Anterior cingulate cortex (tissue), 58 donors: ENCODE results near the gene CDC37.
"Not testable (repeated sequence)": the region's sequence is repeated elsewhere in the genome, so short reads cannot be mapped to it uniquely, and the experiment has no call there.

ENCODE experiments used
- DNase-seq, 58 donors: peaks; one replicate each; lab custom pipeline; 2025; lab: John Stamatoyannopoulos, UW

Gene CDC37

DNA sequence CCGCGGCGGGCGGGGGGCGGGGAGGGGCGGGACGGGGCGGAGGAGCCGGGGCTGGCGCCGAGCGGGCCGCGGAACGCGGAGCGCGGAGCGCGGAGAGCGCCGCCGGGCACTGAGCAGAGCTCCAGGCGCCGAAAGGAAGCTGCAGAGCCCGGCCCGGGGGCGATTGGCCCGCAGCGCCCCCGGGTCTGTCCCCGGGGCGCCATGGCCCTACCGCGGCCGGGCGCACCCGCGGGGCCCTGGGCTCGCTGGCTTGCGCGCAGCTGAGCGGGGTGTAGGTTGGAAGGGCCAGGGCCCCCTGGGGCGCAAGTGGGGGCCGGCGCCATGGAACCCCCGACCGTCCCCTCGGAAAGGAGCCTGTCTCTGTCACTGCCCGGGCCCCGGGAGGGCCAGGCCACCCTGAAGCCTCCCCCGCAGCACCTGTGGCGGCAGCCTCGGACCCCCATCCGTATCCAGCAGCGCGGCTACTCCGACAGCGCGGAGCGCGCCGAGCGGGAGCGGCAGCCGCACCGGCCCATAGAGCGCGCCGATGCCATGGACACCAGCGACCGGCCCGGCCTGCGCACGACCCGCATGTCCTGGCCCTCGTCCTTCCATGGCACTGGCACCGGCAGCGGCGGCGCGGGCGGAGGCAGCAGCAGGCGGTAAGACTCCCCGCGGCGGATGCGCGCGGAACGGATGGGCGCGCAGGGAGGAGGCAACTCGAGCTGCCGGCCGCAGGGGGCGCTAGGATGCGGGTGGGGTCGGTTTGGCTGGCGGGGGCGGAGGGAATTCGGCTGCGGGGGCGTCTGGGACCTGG, 17.3 kb upstream of the CDC37 start, which contains the start of gene PDE4A:
TSS of gene PDE4A (plus strand) at position 95 of the 796 bp plus-strand sequence. CDS start at position 322, 227 bp downstream.
- DNase-seq, result peak in 7 of 58 donors; percentile 8 to 50 (median 30)

- DNase-seq, result peak in 39 of 58 donors; percentile 10 to 80 (median 57)
These were observed 16.5 kb upstream of the CDC37 start for GRCh38 chr19:10419646-10420443.

- DNase-seq, result peak in 17 of 58 donors; percentile 11 to 64 (median 44)
These were observed 15.9 kb upstream of the CDC37 start for GRCh38 chr19:10419200-10419645.

DNA sequence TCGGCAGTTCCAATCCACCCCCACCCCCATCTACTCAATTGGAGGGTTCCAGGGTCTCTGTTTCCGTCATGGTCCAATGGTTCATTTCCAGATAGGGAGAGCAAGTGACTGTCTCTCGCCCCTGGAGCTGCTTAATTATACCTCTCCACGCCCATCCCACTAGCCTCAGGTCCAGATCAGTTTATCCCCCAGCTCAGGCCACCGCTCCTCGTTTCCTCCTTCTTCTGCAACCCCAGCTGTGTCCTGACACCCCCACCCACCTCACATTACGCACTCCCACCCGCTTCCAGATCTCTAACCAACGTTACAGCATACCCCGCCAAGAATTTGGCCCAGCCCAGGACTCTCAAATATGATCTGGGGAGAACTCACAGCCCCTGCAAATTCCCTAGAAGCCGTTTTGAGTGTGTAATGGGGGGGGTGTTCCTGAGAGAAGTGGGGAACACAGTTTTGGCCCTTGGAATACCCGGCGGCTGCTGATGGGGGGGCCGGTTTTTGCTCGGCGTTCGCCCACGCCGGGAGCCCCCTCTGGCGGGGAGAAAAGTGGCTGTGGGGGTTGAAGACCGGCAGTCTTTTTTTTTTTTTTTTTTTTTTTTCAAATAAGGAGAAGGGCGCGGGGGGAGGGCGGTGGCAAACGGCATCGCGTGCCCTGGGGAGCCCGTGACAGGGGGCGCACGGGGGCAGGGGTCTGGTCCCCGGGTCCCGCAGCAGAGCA, 15.3 kb upstream of the CDC37 start:
- DNase-seq, result peak in 2 of 58 donors; percentile 19 to 41

GRCh38 chr19:10418235-10418484, 14.8 kb upstream of the CDC37 start:
- peak in 1 of 58 donors; percentile 32 for DNase-seq

DNA sequence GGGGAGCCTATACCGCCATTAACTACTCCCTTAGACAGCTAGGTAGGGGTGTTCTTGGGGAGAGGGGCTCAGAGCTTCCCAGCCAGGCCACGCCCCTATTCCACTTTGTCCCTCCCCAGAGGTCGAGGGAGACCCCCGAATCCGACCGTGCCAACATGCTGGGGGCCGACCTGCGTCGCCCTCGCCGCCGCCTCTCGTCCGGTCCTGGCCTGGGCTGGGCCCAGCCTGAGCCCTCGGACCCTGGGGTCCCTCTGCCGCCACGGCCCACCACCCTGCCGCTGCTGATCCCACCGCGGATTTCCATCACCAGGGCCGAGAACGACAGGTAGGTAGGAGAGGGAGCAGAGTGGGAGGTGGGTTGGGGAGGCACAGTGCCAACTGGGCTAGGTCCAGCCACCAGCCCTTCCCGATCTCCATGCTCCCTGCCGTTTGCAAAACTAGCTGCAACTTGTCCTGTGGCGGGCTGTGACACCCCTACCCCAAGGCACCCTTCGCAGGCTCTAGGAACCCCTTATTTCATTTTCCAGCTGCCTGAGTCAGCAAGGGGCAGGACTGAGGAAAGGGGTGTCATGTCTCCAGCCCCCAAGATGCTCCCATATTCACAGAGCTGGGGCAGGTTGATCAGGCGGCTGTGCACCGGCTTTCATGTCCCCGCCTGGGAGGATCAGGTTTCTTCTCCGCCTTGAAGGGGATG, 14.3 kb upstream of the CDC37 start:
- DNase-seq, result peak in 2 of 58 donors; percentile 19 to 24

DNA sequence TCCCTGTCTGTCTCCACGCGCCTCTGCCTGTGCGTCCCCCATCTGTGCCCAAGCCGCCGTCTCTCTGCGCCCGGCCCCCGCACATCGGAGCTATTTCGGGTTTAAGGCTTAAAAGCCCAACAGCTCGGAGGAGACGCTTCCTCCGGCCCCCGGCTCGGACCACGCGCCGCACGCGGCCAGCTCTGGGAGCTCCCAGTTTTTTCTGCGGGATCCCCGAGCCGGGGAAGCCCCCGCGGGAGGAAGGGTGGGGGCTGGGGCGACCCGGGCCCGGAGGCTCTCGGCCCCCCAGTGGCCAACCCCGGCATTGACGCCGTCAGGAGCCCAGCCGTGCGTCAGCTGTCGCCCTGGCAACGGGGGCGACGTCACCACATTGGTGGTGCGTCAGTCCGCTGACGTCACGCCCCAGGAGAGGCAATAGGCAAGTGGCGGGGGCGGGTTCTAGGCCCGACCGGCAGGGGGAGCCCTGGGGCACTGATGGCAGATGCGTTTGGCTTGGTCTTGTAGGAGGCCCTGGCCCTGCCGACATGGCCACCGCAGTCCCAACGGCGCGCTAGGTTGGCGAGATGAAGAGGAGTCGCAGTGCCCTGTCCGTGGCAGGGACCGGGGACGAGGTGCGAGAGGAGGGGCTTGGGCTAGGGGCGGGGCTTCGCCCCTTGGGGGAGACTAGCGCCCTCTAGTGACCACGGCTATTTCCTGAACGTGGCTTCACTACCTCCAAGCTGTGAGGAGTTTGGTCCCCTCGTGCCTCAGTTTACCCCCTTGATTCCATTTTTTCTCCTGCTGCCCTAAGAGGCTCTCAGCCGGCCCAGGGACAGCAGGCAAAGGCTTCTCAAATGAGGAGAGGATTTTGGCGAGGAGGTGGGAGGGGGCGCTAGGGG, 13.3 kb upstream of the CDC37 start:
- DNase-seq, result peak in 54 of 58 donors; percentile 33 to 92 (median 70)

DNA sequence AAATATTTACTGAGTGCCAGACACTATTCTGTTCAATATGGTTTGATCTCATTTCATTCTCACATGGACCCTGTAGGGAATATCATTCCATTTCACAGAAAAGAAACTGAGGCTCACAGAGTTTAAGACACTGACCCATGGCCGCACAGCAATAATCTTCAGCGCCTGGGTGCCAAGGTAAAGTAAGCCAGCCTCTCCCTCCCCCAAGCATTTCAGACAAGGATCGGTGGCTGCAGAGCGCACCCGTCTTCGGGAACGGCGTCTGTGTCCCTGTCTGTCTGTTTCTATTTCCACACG, 12.7 kb upstream of the CDC37 start:
- no peak for DNase-seq

GRCh38 chr19:10412257-10412977, 9.1 kb upstream of the CDC37 start:
- no peak for DNase-seq

- not testable (repeated sequence) for DNase-seq
These were observed 7.9 kb upstream of the CDC37 start for GRCh38 chr19:10411224-10411623.

GRCh38 chr19:10408511-10409283, 5.4 kb upstream of the CDC37 start:
- peak in 29 of 58 donors; percentile 7 to 52 (median 29) for DNase-seq

- DNase-seq, result no peak
These were observed 3.8 kb upstream of the CDC37 start for GRCh38 chr19:10407096-10407495.

DNA sequence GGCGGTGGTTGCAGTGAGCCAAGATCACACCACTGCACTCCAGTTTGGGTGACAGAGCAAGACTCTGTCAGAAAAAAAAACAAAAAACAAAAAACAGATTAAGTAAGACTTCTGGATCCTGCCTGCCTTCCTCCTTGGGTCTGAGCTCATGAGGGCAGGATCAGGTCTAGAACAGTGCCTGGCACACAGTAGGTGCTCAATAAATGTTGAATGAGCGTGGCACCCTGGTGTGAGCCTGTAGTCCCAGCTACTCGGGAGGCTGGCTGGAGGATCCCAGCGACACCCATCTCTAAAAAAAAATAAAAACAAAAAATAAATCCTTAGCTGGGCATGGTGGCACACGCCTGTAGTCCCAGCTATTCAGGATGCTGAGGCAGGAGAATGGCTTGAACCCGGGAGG, 2.8 kb upstream of the CDC37 start:
- DNase-seq, result no peak

DNA sequence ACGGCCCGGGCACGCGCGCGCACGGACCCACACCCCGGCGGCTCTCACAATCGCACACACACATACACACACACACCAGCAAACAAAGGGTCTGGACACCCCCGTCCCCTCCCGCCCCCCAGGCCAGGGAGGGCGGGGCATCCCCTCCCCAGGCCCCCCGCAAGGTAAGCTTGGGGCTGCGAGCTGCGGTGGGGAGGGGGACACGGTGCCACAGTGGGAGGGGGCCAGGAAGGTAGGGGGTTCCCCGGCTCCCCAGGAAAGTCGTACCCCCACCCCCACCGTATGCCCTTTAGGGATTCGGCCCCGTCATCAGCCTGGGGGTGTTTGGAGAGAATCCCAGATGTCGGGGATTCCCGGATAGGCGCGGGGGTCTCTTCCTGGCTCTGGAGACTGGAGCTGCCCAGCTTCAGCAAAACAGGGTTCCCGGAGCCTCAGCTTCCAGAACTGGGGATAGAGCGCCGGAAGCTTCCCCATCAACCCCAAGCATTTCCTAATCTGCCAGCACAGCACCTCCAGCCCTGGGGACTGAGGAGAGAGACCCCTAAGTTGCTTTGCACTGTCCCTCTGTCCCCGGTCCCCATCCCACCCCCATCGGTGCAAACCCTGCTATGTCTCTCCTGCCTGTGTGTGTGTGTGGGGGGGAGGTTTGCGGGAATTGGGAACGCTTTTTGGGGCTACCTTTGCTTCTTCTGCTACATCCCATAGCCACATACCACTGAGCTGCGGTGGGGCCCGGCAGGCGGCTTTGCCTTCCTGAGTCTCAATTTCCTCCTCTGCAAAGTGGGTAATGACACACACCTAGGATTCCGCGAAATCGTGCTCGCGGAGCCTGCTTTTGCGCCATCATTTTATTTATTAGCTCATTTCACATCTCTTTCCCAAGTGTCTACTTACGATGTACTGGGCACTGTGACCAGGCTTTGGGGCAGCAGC, 1.8 kb upstream of the CDC37 start:
- DNase-seq, result peak in 1 of 58 donors; percentile 38

DNA sequence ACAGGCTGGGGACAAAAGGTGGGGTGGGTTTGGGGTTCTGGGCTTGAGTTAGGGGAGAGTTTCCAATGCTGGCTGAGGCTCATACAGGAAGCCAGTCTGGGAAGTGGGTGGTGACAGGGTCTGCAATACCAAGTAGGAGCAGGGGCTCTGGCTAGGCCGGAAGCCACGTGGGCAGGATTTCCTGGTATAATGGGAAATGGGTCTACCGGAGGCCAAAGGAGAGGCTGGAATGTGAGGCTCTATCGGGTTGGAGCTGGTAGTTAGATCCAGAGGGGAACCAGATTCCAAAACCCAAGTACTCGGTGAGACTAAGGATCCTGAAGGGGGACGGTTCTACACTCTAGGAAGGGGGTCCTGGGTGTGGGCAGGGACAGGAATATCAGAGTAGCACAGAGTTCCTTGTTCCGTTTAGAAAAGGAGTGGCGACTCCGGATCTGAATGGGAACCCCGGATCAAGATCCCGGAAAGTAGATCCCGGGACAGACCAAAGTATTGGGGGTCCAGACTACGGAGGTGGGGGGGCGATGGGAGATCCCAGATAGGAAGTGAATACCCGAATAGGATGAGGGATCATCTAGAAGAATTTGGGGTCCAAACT, 802 bp downstream of the CDC37 start:
- no peak for DNase-seq

DNA sequence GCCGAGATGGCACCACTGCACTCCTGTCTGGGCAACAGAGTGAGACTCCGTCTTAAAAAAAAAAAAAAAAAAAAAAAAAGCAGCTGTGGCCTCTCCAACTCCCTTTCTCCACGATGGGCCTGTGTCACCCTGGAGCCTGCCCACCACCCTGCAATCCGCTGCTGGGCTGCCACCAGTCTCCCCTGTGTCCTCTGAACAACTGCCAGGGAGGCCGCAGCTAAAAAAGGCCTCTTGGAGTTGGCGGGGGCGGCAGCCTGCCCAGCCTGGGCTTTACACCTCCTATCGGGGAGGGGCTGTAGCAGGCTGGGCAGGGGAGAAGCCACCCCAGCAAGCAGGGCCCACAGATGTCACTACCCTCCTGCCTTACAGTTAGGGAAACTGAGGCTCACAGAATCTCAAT, 3.5 kb downstream of the CDC37 start:
- DNase-seq, result peak in 1 of 58 donors; percentile 18
